Fibroblast of the aortic adventitia (primary cell): ENCODE data around the gene HARBI1. TPM values are rescaled to one million over a fixed set of nuclear protein-coding genes. Genes with fewer than 3 reads are reported as not detected.

Source experiments
- DNase-seq: peaks from one replicate; pipeline ENCODE4 v3.0.0-alpha.2; 2010; ENCODE audit warnings: low read depth
- H3K4me3 ChIP-seq: 2 replicates; pipeline ENCODE4 v1.5.1; 2011; ENCODE audit warnings: low read depth, mild to moderate bottlenecking, control low read depth, low read length, moderate library complexity
- CTCF ChIP-seq: IDR thresholded peaks from 2 replicates; pipeline ENCODE4 v1.5.1; 2011; ENCODE audit warnings: mild to moderate bottlenecking, low read length, control low read depth, inconsistent platforms; ENCODE audit not compliant: insufficient read depth
- total RNA-seq: library from RNA; depleted of rRNA; stranded (reverse); fragments of >200 nt; gene quantifications from 2 replicates; pipeline ENCODE4 v1.2.3, GENCODE V29; 2012; ENCODE audit warnings: low replicate concordance

HARBI1 gene
- total RNA-seq, 1 donor, result 4.5 TPM

- no peak for TF ChIP-seq CTCF
- peak; percentile 53 for DNase-seq
- H3K4me3 ChIP-seq, result no peak overlapping the region
Observed at GRCh38 chr11:46600194-46600960, 16.6 kb downstream of the HARBI1 start.

GRCh38 chr11:46599340-46600193 lies 17.5 kb downstream of the HARBI1 start:
- TF ChIP-seq CTCF, result no peak
- no peak for DNase-seq
- H3K4me3 ChIP-seq, result no peak overlapping the region

- DNase-seq, result no peak
- TF ChIP-seq CTCF, result no peak
- H3K4me3 ChIP-seq, result no peak overlapping the region
Observed at GRCh38 chr11:46597609-46598219, 19.3 kb downstream of the HARBI1 start.

- DNase-seq, result no peak
- no peak overlapping the region for H3K4me3 ChIP-seq
- no peak for TF ChIP-seq CTCF
Observed at GRCh38 chr11:46597155-46597554, 19.9 kb downstream of the HARBI1 start.

- no peak overlapping the region for H3K4me3 ChIP-seq
- no peak for TF ChIP-seq CTCF
- no peak for DNase-seq
Observed at GRCh38 chr11:46594785-46595184, 22.2 kb downstream of the HARBI1 start.

GRCh38 chr11:46594374-46594700 lies 22.7 kb downstream of the HARBI1 start:
- TF ChIP-seq CTCF, result no peak
- no peak for DNase-seq
- peak overlapping the region; percentile 93 for H3K4me3 ChIP-seq
